GM21619 (cell line): ENCODE measurements around the gene DLGAP1.

Experiments
- ATAC-seq: cut with Tn5 transposase; IDR thresholded peaks from one replicate; pipeline ENCODE4 v1.9.1; 2021; ENCODE audit not compliant: unreplicated experiment

The DLGAP1 gene

DNA sequence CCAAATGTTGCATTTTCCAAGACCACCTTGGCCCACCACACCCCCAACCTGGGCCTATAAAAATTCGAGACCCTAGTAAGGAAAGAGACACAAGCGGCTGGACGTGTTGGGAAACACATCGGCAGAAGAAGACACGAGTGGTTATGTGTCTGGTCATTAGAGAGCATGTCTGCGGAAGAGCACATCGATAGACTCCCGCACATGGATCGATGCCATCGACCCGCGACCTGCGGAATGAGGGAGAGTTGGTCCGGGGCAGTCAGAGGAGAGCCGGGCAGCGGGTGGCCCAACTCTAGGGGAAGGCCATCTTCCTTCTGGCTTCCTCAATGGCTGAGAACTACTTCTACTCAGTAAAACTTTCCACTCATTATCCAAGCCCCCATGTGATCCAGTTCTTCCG, 785.7 kb downstream of the DLGAP1 start:
- ATAC-seq = no peak

DNA sequence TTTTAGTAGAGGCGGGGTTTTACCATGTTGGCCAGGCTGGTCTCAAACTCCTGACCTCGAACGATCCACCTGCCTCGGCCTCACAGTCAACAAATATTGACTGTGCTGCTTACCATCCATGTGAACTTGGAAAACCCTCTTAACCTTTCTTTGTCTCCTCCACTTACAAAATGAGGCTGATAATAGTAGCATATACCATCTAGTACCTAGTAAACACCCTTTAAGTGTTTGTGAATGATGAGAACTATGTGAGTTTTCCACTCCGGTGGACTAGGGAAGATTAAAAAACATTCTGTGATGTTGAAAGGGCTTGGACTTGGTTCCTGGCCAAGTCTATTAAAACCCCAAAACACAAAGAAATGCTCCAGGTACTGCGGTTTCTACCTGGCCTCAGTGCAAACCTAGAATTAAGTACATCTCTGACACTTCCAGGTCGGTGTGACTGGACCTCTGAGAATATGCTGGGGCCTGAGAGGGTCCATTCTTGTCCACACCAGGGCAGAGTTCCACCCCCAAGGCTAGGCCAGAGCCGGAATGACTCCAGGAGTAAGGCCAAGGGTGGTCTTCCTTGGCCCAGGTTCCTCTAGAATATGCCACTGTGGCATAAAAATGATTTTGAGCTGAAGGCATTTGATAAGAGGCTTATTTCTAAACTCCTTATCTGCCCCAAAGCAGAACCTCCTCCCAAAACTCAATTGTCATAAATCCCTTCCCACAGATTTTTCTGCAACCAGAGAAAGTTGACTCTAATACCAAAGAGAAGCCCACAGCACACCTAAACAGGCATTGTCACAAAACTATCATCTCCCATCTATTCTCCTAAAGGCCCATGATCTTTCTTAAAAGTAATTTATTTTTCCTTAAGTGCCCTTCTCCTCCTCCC, 787.6 kb downstream of the DLGAP1 start:
- no peak for ATAC-seq

DNA sequence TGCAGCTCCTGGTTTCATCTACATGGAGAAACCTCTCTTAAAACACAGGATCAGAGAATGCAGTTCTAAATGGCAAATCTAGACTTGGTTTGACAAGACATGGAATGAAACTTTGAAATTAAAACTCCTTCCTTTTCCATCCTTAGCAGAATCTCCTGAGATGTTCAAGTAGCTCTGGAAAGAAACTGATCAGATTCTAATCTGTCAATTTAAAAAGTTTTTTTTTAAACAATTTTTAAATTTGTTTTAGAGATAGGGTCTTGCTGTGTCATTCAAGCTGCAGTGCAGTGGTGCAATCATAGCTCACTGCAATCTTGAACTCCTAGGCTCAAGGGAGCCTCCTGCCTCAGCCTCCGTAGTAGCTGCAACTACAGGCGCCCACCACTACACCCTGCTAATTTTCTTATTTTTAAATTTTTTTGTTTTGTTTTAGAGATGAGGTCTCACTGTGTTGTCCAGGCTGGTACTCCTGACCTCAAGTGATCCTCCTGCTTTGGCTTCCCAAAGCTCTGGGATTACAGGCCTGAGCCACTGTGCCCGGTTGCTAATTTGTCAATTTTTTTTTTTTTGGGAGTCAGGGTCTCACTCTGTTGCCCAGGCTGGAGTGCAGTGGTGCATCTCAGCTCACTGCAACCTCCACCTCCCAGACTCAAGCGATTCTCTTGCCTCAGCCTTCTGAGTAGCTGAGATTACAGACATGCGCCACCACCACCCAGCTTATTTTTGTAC, 788.4 kb downstream of the DLGAP1 start:
- ATAC-seq = no peak

DNA sequence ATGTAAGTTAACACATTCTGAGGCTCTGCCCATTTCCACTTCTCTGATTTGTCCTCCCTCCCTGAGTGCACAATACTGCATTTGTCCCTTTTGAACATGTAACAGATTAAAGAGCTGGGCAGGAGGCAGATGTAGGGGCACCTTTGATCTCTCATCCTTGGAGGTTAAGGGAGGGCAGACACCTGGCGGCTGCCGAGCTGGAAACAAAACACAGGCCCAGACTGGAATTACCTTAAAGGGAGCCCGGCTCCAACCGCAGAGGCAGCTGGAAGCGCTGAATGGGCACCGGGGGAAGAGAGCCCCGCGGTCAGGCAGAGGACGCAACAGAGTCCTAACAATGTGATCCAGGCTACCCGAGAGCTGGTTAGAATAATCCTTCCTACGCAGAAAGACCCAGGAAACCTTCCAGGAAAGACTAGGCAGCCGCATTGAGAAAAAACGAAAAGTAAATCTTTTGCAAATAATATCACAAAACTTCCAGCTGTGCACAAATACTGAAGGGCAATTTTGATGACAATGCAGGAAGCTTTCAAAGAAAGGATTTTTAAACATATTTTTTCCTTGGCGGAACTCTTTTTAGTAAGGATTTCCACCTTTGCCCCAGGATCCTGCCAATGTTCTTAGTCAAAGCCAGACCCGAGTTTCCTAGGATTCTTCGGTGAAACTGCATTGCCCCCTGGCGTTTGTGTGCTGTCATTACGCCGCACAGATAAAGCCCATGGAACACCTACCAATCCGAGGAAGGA, 789.2 kb downstream of the DLGAP1 start:
- ATAC-seq = no peak

DNA sequence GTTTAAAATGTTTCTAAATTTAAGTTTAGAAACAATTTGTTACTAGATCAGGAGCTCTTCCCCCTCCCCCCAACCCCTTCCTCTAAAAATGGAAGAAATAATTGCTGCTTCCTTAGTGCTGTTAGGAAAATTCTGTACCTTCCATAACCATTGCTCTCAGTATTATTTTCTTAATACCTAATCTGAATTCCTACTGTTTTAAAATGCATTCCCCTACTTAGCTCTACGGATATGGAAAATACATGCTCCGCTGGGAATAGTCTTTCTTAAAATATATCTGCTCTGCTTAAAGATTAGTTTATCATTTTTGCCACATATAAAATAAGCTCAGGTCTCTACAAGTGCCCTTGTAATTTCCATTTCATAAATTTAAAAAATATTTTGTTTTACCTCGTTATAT, 789.9 kb downstream of the DLGAP1 start:
- no peak for ATAC-seq

DNA sequence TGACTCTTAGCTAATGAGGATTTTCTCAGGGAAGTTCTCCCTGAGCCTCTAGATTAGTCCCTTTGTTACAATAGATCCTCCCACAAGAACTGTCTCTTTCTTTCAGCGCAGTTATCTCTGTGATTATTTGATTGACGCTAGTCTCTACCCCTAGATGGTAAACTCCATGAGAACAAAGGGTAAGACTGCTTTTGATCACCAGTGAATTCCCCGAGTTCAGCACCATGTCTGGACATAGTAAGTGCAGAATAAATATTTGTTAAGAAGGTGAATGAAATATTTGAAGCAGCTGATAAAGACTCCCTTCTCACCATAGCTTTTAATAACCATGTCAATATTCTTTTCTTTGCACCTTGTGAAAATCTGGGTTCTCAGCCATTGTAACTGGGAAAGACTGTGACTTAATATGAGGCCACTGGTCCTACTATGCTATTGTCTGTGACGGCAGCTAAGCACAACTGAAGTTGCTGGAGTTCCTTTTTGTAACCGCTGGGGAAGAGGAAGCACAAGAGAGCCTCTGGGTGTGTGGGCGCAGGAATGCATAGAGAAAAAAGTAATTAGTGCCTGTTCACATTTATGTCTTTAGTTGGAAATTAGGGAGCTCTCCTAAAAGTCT, 790.4 kb downstream of the DLGAP1 start:
- ATAC-seq = no peak

DNA sequence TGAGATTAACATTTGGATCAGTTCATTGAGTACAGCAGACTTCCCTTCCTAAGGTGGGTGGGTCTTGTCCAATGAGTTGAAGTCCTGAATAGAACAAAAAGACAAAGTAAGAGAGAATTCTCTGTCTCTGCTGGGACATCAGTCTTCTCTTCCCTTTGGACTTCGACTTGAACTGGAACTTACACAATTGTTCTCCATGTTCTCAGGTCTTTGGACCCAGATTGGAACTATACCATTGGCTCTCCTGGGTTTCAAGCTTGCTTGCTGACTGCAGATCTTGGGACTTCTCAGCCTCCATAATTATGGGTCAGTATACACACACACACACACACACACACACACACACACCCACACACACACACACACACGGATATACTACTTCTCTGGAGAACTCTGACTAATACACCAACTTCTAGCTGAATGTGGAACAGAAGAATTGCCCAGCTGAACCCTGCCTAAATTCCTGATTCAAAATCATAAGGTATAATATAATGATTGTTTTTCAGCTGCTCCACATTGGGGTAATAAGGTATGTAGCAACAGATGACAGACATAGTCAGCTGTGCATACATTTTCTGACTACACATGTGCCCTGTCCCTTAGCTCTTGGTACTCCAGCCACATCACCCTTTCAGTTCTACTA, 791.1 kb downstream of the DLGAP1 start:
- no peak for ATAC-seq

DNA sequence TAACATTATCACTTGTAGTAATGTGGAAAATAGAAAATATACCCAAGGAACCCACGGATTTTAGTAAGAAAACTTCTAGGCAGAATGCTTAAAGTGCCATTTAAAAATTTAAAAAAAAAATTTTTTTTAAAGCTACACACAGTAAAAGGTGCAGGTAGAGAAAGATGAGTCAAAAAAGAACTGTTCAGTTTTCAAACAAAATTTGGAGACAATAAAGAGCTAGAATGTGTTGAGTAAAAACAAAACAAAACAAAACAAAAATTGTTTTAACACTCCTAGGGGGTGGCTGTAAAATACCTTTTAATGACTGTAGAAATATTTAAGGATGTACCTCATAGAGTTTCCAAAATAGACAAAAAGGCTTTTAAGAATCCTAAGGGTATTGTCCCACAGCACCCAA, 793.1 kb downstream of the DLGAP1 start:
- ATAC-seq = no peak

DNA sequence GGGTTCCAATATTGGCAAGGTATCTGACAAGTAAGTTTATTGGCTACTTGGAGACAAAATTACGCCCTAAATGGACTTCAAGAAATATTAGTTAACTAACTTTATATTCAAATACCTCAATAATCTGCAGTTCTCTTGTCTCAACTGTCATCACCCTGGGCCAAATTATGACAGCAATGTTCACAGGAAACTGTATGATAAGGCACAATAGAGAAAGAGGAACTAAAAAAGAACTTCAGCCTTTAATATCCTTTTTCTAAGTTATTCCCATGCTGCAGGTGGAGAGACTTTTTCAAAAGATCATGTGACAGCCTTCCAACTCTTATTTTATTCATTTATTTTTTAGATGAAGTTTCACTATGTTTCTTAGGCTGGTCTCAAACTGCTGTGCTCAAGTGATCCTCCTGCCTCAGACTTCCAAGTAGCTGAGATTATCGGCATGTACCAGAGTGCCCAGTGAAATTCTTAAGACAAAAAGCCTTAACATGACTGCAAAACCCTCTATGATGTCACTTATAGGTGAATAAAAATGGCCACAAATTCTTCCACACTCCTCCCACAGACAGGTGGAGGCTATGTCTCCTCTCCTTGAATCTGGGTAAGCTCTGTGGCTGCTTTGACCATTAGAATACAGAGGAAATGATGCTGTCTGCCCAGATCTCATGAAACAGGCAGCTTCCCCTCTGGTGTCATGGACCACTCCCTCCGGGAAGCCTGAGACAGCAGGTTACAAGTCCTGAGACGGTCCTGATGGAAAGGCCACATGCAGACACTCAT, 794.2 kb downstream of the DLGAP1 start:
- ATAC-seq = no peak

DNA sequence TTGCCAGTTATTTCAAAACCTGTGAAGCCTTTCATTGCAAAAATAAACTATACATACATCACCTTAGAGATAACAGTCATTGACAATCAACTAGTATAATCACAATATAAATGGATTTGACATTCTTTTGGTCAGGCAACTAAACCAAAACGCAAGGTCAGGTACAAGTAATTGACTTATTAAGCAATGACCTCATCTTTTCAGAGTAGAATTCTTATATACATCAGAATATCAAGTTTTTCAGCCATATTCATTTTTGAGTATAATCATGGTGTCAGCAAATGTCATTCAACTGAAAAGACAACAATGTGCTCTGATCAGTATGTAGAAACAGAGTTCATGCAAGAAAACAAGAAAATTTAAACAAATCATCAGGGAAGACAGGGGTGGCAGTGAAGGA, 796.6 kb downstream of the DLGAP1 start:
- no peak for ATAC-seq

DNA sequence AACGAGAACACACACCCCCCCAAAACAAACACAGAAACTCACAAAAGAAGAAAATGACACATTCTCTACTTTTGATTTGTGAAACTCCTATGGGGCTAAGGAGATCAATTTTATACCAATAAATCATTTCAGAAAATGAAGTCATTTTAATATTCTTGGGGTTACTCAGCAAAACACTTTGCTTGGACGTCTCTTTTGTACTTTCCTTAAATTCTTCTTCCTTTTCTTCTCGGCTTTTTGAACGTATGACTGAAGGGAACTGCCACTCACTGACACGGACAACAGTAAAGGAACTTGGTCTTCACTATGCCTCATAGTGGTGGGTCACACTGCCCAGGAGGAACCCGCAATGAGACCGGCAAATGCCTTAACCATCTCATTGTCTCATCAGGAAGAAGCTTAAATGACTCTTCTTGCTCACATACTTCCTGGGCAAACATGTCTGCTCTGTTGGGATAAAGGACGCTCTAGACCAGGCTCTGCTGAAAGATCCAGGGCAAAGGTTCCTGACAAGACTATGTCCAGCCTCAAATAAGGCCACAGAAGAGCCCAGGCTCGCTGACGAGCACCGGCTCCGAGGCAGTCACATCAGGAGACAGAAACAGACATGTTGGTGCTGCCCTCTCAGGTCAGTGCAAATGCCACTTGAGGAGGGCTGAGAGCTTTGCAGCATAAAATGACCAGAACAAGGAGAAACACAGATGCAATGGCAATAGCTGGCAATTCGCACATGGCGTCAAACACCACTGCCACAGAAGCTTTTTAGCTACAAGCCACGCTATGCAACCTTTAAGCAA, 799.7 kb downstream of the DLGAP1 start:
- ATAC-seq = no peak

DNA sequence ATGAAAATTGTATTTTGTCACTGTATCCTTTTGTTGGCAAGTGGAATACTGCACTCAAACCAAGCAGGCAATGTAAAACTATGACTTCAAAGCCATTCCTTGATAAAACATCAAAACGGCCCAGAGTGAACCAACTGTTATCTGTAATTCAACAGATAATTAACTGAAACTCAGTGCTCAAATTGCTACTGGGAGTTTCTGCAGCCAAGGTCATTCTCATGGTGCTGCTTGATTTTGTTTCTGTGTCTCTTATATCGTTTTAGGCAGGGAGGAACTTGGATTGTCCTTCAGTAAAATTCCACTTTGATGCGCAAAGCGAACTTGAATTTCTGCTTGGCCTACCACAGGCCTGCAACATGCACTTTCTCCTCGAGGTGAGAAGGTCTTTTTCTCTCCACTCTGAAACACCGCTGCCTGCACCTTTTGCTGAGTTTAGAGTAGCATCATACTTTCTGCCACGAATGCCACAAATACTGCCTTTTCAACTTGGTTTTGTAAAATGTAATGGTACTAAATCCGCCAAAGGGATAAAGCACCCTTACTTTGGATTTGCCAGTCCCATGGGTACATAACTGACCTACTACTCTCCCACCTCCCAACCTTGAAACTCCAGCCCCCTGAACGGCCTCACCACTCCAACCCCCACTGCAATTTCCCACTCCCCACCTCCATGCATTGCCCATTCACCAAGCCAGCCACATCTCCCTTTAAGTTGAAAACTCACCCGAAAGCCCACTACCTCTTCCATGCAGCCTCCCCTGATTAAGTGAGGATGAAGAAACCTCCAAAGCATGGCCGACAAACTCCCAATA, 800.5 kb downstream of the DLGAP1 start:
- no peak for ATAC-seq

DNA sequence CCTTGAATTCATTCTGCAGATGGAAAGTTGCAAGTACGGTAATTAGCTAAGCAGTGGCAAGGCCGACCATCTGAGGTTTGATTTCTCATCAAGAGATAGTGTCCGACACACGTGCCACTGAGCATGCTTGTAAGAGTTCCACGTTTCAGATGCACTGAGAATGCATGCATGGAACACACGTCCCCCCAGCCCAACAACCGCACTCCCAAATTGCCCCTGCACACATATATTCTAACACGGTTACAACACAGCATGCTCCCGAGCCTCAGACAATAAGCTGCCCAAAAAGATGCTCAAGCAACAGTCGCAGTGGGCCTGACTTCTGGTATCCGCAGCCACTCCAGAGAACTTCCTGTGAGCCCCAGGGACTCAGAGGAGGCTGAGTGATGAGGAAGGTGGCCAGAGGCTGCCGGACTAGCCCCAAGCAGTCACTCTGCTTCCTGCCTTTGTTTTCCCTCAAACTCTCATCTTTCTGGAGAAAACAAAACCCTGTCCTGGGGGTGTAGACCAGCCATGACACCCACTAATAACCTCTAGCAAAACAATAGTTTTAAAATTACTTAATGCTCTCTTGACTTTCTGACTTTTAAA, 801.2 kb downstream of the DLGAP1 start:
- no peak for ATAC-seq

DNA sequence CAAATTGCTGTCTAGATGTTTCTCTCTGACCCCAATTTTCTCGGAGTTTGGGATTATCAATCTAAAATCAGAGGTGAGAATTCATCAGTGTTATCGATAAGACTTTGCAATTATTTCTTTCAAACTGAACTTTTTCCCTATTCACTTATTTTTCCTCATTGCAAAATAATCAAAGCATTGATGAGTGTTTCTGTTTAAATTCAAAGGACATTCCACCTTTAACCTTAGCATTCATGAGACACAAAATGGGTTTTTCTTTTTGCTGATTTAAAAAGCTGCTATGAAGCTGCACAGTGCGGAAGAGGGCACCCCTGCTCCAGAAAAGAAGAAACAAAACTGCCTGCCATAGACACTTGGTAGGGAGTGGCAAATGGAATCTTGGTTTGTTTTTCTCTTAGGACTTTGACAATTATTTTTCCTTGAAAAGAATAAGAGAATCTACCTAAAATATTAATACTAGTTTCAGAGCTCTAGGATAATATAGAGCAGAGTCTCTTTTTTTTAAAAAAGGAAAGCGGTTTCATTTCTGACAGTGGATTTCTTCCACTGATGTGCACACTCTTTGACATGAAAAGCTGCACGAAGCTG, 801.8 kb downstream of the DLGAP1 start:
- ATAC-seq = no peak

DNA sequence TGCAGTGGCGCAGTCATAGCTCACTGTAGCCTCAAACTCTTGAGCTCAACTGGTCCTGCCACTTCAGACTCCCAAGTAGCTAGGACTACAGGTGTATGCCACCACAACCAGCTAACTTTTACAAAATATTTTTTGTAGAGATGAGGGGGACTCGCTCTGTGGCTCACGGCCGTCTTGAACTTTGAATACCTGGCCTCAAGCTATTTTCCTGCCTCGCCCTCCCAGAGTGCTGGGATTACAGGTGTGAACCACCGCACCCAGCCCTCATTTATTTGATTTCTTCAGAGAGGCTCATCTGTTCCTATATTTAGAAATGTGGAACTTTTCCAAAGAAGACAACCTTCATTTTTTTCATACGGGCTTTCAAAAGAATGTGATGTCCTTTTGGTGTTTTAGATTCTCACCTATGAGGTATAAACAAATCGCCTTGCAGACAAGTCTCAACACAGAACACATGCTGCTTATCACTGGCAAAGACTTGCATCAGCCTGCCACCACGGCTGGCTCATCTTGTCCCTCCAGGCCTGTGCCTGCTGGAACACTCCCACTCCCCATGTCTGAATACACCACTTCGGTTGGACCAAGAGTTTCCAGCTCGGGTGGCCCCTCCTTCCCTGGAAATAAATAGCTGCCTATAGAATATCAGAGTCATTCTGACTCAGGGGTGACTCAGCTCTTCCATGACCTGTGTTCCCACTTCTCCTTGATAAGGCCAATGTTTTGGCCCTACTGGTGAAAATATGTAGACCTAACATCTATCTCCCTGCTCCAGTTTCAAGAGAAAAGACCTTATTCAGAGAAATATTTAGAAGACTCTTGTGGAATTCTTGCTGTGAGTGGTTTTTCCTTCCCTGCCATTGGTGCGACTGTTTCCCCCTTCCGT, 802.5 kb downstream of the DLGAP1 start:
- ATAC-seq = no peak

DNA sequence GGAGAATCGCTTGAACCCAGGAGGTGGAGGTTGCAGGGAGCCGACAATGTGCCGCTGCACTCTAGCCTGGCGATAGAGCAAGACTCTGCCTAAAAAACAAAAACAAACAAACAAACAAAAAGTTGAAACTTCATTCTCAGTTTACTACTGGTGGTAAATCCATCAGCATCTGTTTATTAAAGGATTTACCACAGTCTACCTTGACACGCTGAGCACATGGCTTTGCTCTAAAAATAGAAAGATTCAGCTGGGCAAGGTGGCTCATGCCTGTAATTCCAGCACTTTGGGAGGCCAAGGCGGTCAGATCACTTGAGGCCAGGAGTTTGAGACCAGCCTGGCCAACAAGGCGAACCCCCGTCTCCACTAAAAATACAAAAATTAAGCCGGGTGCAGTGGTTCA, 803.8 kb downstream of the DLGAP1 start:
- ATAC-seq = no peak
